ENCODE results near the gene TNK2. TPM values are rescaled to one million over a fixed set of nuclear protein-coding genes. Genes with fewer than 3 reads are reported as not detected.
"Not testable (repeated sequence)": the region's sequence is repeated elsewhere in the genome, so short reads cannot be mapped to it uniquely, and the experiment has no call there.

TNK2 gene
- 5.6 and 8.1 TPM in 2 replicates for total RNA-seq (2012; rRNA removed)

DNA sequence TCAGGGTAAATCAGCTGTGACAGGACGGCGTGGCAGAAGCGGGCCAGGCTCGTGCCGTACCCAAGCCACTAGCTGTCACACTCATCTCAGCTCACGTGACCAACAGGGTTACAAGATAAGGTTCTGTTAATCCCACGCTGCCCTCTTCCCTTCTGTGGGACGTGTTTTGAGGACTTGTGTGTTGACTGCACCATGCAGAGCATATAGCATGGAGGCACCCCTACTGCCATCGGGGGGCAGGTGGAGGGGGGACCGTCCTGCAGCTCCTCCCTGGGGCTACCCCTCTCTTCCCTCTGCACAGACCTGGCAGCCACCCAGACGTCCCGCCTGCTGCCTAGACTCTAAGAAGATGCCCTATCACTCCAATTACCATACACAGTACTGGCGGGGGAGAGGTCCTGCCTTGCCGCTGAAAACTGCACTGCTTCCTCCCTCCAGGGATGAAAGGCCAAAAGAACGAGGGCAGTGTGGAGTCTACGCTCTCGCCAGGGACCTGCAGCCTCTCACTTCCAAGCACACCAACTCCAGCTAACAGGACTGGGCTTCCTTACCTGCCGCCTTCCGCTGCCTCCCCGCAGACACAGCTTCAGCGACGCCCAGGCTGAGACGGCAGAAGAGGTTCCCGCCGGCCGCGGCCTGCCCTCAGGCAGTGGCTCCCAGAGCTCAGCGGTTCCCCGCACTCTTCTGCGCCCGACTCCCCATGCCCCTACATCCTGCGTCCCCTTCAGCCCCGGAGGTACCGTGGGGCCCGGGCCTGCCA, at the start of gene TNK2:
TSS of gene TNK2 (minus strand) at position 618 of the 760 bp plus-strand sequence. CDS start 19,963 bp downstream, outside the sequence.
- Histone ChIP-seq H3K4me3 (ENCODE audit: low read length) (peak within 1 kb of the TSS; percentile 73), H3K9ac (ENCODE audit: low read depth, low read length) (peak within 1 kb of the TSS; percentile 38), H3K4me2 (ENCODE audit: low read length) (peak within 1 kb of the TSS; percentile 82), H3K27me3 (ENCODE audit: control insufficient read depth, insufficient read depth, low read length) (no peaks in the 10 kb centered on the region), H3K9me3 (replicated peaks; ENCODE audit: low read length) (no peaks in the 10 kb centered on the region), H3K36me3 (ENCODE audit: insufficient read depth, low read length) (no peaks in the 10 kb centered on the region), H3K4me1 (ENCODE audit: control insufficient read depth, insufficient read depth, low read length) (peaks cover 39% of the 10 kb centered on the region)

DNA sequence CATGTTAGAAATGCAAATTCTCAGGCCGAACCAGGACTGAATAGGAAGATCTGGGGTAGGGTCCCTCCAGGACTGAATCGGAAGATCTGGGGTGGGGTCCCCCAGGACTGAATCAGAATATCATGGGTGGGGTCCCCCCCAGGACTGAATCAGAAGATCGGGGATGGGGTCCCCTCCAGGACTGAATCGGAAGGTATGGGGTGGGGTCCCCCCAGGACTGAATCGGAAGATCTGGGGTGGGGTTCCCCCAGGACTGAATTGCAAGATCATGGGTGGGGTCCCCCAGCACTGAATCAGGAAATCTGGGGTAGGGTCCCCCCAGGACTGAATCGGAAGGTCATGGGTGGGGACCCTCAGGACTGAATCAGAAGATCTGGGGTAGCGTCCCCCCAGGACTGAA, 48.2 kb upstream of the TNK2 start:
- Histone ChIP-seq H3K9me3 (replicated peaks; ENCODE audit: low read length) (no peaks in the 10 kb centered on the region), H3K4me3 (ENCODE audit: low read length) (no peak overlapping the region), H3K4me1 (ENCODE audit: control insufficient read depth, insufficient read depth, low read length) (no peaks in the 10 kb centered on the region), H3K4me2 (ENCODE audit: low read length) (no peak overlapping the region), H3K9ac (ENCODE audit: low read depth, low read length) (no peak overlapping the region), H3K36me3 (ENCODE audit: insufficient read depth, low read length) (peaks cover 9% of the 10 kb centered on the region), H3K27me3 (ENCODE audit: control insufficient read depth, insufficient read depth, low read length) (no peaks in the 10 kb centered on the region)

DNA sequence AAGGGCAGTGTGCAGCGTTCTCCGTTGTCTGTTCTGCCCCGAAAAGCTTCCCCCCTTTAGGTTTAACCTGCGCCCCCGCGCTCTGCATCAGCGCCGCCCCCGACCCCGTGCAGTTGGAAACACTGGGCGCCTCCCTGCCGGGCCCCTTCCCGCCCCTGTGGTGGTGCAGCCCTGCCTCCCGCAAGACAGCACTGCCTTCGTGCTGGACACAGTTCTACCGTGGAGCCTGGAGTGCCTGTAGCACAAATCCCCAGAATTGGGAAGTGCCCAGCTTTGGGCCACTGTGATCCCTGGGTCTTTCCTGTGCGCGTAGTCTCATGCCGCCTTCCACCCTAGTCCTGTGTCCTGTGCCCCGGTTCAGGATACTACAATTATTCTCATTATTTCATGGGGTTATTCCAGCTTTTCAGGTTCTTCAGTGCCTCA, 47.1 kb upstream of the TNK2 start:
- not testable (repeated sequence) for H3K27me3 ChIP-seq (ENCODE audit: control insufficient read depth, insufficient read depth, low read length); H3K9me3 ChIP-seq (replicated peaks; ENCODE audit: low read length); H3K36me3 ChIP-seq (ENCODE audit: insufficient read depth, low read length); H3K4me3 ChIP-seq (ENCODE audit: low read length); H3K4me1 ChIP-seq (ENCODE audit: control insufficient read depth, insufficient read depth, low read length); H3K4me2 ChIP-seq (ENCODE audit: low read length); H3K9ac ChIP-seq (ENCODE audit: low read depth, low read length)

DNA sequence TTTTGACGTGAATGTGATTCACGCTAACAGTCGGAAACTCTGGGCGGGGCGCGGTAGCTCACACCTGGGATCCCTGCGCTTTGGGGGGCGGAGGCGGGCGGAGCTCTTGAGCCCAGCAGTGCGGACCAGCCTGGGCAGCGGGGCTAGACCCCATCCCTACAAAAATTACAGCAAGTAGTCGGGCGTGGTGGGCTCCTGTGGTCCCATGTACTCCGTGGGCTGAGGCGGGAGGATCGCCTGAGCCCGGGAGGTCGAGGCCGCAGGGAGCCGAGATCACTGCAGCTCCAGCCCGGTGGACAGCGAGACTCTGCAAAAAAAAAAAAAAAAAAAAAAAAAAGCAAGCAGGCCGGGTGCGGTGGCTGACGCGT, 46.4 kb upstream of the TNK2 start:
- peak overlapping the region; percentile 64 for H3K4me2 ChIP-seq (ENCODE audit: low read length)
- H3K4me1 ChIP-seq (ENCODE audit: control insufficient read depth, insufficient read depth, low read length); H3K9me3 ChIP-seq (replicated peaks; ENCODE audit: low read length); H3K36me3 ChIP-seq (ENCODE audit: insufficient read depth, low read length); H3K27me3 ChIP-seq (ENCODE audit: control insufficient read depth, insufficient read depth, low read length): not testable (repeated sequence)
- H3K4me3 ChIP-seq (ENCODE audit: low read length) = peak overlapping the region; percentile 67
- peak overlapping the region; percentile 58 for H3K9ac ChIP-seq (ENCODE audit: low read depth, low read length)

DNA sequence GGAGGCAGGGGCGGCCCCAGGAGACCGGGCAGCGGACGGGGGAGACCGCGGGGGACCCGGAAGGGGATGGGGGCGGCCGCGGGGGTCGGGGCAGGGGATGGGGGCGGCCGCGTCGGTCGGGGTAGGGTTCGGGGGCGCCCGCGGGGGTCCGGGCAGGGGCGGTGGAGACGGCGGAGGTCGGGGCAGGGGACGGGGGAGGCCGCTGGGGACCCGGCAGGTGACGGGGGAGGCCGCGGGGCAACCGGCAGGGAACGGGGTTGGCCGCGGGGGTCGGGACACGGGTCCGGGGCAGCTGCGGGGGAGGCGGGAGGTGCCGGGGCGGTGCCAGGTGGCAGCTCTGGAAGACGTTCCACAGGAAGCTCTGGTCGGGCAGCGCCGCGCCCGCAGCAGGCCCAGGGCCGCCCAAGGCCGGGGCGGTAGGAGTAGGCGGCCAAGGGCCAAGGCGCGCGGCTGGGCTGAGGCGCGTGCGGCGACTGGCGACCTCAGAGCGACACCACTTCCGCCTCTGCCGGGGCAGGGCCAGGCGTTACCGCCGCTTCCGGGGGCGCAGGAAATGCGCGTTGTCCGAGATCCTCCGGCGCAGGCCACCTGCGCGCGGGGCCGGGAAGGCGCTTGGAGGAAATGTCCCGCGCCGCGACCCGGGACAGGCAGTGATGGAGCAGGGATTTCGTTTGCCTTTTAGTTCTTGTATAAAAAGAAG, 45.9 kb upstream of the TNK2 start:
- H3K9ac ChIP-seq (ENCODE audit: low read depth, low read length) = peak overlapping the region; percentile 58
- peak overlapping the region; percentile 67 for H3K4me3 ChIP-seq (ENCODE audit: low read length)
- H3K27me3 ChIP-seq (ENCODE audit: control insufficient read depth, insufficient read depth, low read length); H3K9me3 ChIP-seq (replicated peaks; ENCODE audit: low read length); H3K36me3 ChIP-seq (ENCODE audit: insufficient read depth, low read length); H3K4me1 ChIP-seq (ENCODE audit: control insufficient read depth, insufficient read depth, low read length): not testable (repeated sequence)
- peak overlapping the region; percentile 64 for H3K4me2 ChIP-seq (ENCODE audit: low read length)

DNA sequence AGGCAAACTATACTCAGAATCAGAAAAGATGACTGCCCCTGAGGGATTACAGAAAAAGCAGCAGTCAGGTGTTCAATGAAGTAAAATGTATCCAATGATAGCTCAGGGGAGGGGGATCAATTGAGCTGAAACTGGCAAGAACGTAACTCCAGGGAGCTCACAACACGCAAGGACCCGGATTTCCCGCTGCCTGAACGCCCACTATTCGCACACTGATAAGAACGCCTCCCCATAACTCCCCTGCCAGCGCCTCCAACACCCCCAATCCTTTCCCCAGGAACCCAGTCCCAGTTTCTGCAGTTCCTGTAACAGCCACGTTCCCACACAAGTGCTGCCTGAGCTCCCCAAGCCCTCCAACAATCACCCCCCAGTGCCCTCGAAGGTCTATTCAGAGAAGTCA, 44.2 kb upstream of the TNK2 start:
- H3K9me3 ChIP-seq (replicated peaks; ENCODE audit: low read length); H3K9ac ChIP-seq (ENCODE audit: low read depth, low read length); H3K4me1 ChIP-seq (ENCODE audit: control insufficient read depth, insufficient read depth, low read length); H3K4me3 ChIP-seq (ENCODE audit: low read length); H3K4me2 ChIP-seq (ENCODE audit: low read length); H3K27me3 ChIP-seq (ENCODE audit: control insufficient read depth, insufficient read depth, low read length); H3K36me3 ChIP-seq (ENCODE audit: insufficient read depth, low read length): not testable (repeated sequence)

DNA sequence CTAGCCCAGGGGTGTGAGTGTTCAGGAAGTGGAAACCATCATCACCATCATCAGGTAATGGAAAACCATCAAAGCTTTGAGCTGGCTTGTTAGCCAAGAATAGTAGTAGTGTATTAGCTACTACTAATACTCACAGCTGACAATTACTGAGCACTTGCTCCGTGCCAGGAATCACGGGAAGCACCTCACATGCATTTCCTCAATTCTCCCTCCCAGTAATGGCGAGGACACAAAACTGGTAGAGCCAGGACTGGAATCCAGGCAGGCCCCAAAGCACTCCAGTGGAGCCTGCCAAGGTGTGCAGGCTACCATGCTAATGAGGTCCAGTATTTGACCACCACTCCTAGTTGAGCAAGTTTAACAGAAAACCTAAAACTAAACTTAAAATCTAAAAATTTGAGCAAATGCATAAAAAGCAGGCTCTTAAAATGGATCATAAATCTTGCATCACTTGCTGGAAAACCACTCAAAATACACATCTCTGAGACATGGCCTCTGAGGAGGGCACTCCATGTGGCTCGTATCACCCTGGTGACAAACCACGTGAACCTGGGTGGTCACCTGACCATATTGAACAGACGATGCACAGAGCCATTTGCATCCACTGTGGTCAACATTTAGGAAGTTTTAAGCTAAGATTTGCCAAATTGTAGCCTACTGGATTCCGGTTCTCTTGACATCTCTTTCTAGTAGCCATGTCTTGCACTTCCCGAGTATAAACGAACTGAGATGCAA, 43.3 kb upstream of the TNK2 start:
- not testable (repeated sequence) for H3K36me3 ChIP-seq (ENCODE audit: insufficient read depth, low read length); H3K27me3 ChIP-seq (ENCODE audit: control insufficient read depth, insufficient read depth, low read length); H3K4me2 ChIP-seq (ENCODE audit: low read length); H3K9me3 ChIP-seq (replicated peaks; ENCODE audit: low read length); H3K9ac ChIP-seq (ENCODE audit: low read depth, low read length); H3K4me1 ChIP-seq (ENCODE audit: control insufficient read depth, insufficient read depth, low read length); H3K4me3 ChIP-seq (ENCODE audit: low read length)

DNA sequence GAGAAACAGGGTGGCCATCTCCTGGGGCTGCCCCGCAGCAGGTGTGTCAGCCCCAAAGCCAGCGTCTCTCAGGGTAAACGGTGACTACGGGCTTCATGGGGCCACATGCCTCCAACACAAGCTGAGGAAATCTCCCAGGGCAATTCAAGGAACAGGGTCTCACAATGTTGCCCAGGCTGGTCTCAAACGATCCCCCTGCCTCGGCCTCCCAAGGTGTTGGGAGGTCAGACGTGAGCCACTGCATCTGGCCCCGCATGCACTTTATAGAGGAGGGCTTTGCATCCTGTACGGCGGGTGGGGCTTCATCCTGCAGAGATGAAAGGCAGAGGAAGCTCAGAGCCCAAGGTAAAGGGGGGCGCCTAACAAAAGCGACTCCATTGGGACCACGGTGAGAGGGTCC, 42.4 kb upstream of the TNK2 start:
- H3K36me3 ChIP-seq (ENCODE audit: insufficient read depth, low read length); H3K9ac ChIP-seq (ENCODE audit: low read depth, low read length); H3K4me3 ChIP-seq (ENCODE audit: low read length); H3K4me2 ChIP-seq (ENCODE audit: low read length); H3K9me3 ChIP-seq (replicated peaks; ENCODE audit: low read length); H3K4me1 ChIP-seq (ENCODE audit: control insufficient read depth, insufficient read depth, low read length); H3K27me3 ChIP-seq (ENCODE audit: control insufficient read depth, insufficient read depth, low read length): not testable (repeated sequence)

DNA sequence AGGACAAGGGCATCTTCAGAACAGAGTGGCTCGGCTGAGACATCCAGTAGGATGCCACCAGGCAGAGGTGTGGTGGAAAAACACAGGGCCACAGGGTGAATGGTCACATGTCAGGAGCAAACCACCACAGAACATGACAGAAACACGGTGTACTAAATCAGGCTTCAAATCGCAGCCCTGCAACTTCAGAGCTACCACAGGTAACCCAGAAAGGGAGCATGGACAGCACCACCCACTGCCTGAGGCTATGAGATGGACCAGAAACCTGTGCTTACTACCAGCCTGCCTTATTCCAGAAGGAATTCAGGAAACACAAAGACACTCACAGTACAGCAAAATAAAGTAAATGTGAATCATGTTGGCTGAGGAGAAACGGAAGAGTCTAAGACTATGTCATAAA, 41.8 kb upstream of the TNK2 start:
- not testable (repeated sequence) for H3K9me3 ChIP-seq (replicated peaks; ENCODE audit: low read length); H3K27me3 ChIP-seq (ENCODE audit: control insufficient read depth, insufficient read depth, low read length); H3K4me1 ChIP-seq (ENCODE audit: control insufficient read depth, insufficient read depth, low read length); H3K9ac ChIP-seq (ENCODE audit: low read depth, low read length); H3K4me2 ChIP-seq (ENCODE audit: low read length); H3K4me3 ChIP-seq (ENCODE audit: low read length); H3K36me3 ChIP-seq (ENCODE audit: insufficient read depth, low read length)

DNA sequence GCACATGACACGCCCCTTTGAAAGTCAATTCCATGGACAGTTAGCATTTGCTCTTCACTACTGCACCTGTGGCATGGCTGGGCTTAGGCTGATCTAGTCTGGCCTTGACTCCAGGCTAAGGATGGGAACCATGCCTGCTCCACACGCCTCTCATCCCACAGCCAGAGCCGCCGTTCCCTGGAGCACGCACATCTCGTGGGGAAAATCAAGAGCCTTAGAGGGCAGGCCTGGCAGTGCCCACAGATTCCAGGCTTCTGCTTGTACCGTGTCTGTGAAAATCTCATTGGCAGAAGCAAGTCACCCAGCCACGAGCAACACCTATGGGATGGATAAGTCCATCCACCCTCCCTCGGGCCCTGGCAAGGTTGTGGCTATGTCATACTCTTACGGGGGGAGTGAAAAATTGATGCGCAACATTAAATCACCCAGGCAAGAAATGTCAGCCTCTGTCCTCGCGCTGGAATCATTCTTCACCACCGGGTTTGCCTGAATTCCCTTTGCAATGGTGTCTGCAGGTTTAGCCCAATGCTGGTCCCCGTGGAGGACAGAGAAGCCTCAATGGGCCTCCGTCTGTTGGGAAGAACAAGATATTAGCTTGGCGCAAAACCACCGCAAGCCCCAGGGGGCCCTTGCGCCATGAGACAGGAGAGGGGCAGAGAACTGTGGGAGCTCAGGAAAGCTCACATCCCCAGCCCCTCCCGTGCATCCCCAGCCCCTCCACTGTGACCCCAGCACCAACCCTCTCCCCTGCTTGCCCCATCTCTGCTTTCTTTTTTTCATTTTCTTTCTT, 38.8 kb upstream of the TNK2 start:
- H3K27me3 ChIP-seq (ENCODE audit: control insufficient read depth, insufficient read depth, low read length); H3K4me1 ChIP-seq (ENCODE audit: control insufficient read depth, insufficient read depth, low read length); H3K4me2 ChIP-seq (ENCODE audit: low read length); H3K36me3 ChIP-seq (ENCODE audit: insufficient read depth, low read length); H3K9me3 ChIP-seq (replicated peaks; ENCODE audit: low read length); H3K4me3 ChIP-seq (ENCODE audit: low read length); H3K9ac ChIP-seq (ENCODE audit: low read depth, low read length): not testable (repeated sequence)

DNA sequence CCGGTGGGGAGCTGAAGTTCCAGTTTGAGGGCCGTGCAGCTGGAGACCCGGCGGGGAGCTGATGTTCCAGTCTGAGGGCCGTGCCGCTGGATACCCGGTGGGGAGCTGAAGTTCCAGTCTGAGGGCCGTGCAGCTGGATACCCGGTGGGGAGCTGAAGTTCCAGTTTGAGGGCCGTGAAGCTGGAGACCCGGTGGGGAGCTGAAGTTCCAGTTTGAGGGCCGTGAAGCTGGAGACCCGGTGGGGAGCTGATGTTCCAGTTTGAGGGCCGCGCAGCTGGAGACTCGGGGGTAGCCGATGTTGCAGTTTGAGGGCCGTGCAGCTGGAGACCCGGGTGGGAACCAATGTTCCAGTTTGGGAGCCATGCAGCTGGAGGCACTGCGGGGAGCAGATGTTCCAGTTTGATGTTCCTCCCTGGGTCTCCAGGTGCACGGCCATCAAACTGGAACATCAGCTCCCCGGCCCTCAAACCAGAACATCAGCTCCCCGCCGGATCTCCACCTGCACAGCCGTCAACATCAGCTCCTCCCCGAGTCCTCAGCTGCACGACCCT, 33.0 kb upstream of the TNK2 start:
- H3K36me3 ChIP-seq (ENCODE audit: insufficient read depth, low read length); H3K27me3 ChIP-seq (ENCODE audit: control insufficient read depth, insufficient read depth, low read length); H3K4me3 ChIP-seq (ENCODE audit: low read length); H3K9ac ChIP-seq (ENCODE audit: low read depth, low read length); H3K4me2 ChIP-seq (ENCODE audit: low read length); H3K9me3 ChIP-seq (replicated peaks; ENCODE audit: low read length); H3K4me1 ChIP-seq (ENCODE audit: control insufficient read depth, insufficient read depth, low read length): not testable (repeated sequence)
